Tibial artery (tissue), 4 donors: ENCODE data around the gene TMOD3.
"Not testable (repeated sequence)": the region's sequence is repeated elsewhere in the genome, so short reads cannot be mapped to it uniquely, and the experiment has no call there.

ENCODE experiments used
- DNase-seq, 2 donors: peaks; one replicate each; pipeline ENCODE4 v3.0.0-alpha.2; 2019
- H3K27ac ChIP-seq, 2 donors: fragments of 200-600 bp; sonication (generic) in 1 of 2; 1 replicate in 1 of 2; 2 replicates in 1 of 2; pipeline ENCODE4 v1.5.1; 2018 to 2019; ENCODE audit warnings: mild to moderate bottlenecking in 1 of 2
- H3K27me3 ChIP-seq, 2 donors: fragments of 200-600 bp; sonication (generic) in 1 of 2; one replicate each; pipeline versions ENCODE4 v1.5.1 to v1.6.0; 2016 to 2019
- H3K36me3 ChIP-seq, 3 donors: fragments of 200-600 bp; sonication (generic) in 2 of 3; one replicate each; pipeline ENCODE4 v1.5.1; 2016 to 2019; ENCODE audit warnings: mild to moderate bottlenecking in 2 of 3
- H3K4me1 ChIP-seq, 4 donors: fragments of 200-600 bp; sonication (generic) in 2 of 4; 1 replicate in 3 of 4; 2 replicates in 1 of 4; pipeline ENCODE4 v1.5.1; 2016 to 2019
- H3K4me3 ChIP-seq, 2 donors: fragments of 200-600 bp; sonication (generic) in 1 of 2; 1 replicate in 1 of 2; 2 replicates in 1 of 2; pipeline ENCODE4 v1.5.1; 2018 to 2019; ENCODE audit warnings: mild to moderate bottlenecking in 2 of 2
- H3K9me3 ChIP-seq, 3 donors: fragments of 200-600 bp; sonication (generic) in 1 of 3; one replicate each; pipeline ENCODE4 v1.5.1; 2016 to 2019
- intact Hi-C: fragments of 100-400 bp; cut with DNase I; formaldehyde crosslinking; loops from one replicate; pipeline ENCODE4 v1.15.0; 2023; ENCODE audit warnings: low total_unique reads
- TF ChIP-seq, protein P1 (sequence below), 2 experiments: fragments of 200-600 bp in 1 of 2; fragments of 450-650 bp in 1 of 2; IDR thresholded peaks; one replicate each; pipeline ENCODE4 v1.5.1; 2017 to 2019; ENCODE audit warnings: antibody characterized with exemption in 2 of 2, mild to moderate bottlenecking in 1 of 2, moderate library complexity in 1 of 2

Gene TMOD3

GRCh38 chr15:51878446-51879386 is 49.3 kb downstream of the TMOD3 start:
- Histone ChIP-seq H3K27ac (peak overlapping the region; percentile 35 to 48), H3K4me1 (peaks cover 0 to 53% (median 24%) of the 10 kb centered on the region in 4 donors), H3K27me3 (no peaks in the 10 kb centered on the region), H3K9me3 (no peaks in the 10 kb centered on the region), H3K36me3 (no peaks in the 10 kb centered on the region), H3K4me3 (no peak overlapping the region)
- no peak for DNase-seq
- intact Hi-C loops, result no loop called here
- TF ChIP-seq, protein P1, sequence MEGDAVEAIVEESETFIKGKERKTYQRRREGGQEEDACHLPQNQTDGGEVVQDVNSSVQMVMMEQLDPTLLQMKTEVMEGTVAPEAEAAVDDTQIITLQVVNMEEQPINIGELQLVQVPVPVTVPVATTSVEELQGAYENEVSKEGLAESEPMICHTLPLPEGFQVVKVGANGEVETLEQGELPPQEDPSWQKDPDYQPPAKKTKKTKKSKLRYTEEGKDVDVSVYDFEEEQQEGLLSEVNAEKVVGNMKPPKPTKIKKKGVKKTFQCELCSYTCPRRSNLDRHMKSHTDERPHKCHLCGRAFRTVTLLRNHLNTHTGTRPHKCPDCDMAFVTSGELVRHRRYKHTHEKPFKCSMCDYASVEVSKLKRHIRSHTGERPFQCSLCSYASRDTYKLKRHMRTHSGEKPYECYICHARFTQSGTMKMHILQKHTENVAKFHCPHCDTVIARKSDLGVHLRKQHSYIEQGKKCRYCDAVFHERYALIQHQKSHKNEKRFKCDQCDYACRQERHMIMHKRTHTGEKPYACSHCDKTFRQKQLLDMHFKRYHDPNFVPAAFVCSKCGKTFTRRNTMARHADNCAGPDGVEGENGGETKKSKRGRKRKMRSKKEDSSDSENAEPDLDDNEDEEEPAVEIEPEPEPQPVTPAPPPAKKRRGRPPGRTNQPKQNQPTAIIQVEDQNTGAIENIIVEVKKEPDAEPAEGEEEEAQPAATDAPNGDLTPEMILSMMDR (IDR thresholded peaks at IDR 0.05), result no peak

GRCh38 chr15:51879555-51879954 is 50.1 kb downstream of the TMOD3 start:
- intact Hi-C loops, result no loop called here
- Histone ChIP-seq H3K4me1 (peaks cover 0 to 54% (median 27%) of the 10 kb centered on the region in 4 donors), H3K4me3 (no peak overlapping the region), H3K36me3 (no peaks in the 10 kb centered on the region), H3K27ac (peak overlapping the region; percentile 39 to 48), H3K9me3 (no peaks in the 10 kb centered on the region), H3K27me3 (no peaks in the 10 kb centered on the region)
- TF ChIP-seq, protein P1 (IDR thresholded peaks at IDR 0.05), result no peak
- no peak for DNase-seq

DNA sequence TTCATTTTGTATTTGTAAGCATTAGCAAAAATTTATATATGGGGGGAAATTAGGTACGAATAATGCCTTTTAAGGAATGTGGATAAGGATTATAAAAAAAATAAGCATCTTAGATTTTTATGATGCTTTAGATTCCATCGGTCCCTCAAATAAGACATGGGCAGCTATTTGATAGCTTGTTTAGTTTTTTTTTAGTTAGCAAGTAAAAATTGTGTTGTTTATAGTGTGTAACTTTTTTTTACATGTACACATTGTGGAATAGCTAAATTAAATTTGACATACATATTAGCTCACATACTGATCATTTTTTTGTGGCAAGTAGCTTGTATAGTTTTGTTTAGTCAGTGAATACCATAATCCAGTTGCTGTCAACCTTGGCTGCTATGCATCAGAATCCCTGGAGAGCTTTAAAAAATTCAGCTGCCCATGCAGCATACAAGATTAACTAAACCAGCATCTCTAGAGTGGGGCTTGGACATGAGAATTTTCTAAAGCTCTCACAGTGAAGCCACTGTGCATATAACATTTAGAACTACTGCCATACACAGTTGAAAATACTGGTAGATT is 53.9 kb downstream of the TMOD3 start:
- Histone ChIP-seq H3K27ac (no peak overlapping the region), H3K4me3 (no peak overlapping the region), H3K9me3 (no peaks in the 10 kb centered on the region), H3K36me3 (peaks cover 0 to 10% (median 0%) of the 10 kb centered on the region in 3 donors), H3K27me3 (no peaks in the 10 kb centered on the region), H3K4me1 (peaks cover 0 to 47% (median 20%) of the 10 kb centered on the region in 4 donors)
- DNase-seq, result no peak
- TF ChIP-seq, protein P1 (IDR thresholded peaks at IDR 0.05), result no peak
- intact Hi-C loops, result no loop called here

GRCh38 chr15:51884041-51884440 is 54.6 kb downstream of the TMOD3 start:
- no peak overlapping the region for H3K27ac ChIP-seq
- TF ChIP-seq, protein P1 (IDR thresholded peaks at IDR 0.05), result no peak
- intact Hi-C loops, result no loop called here

DNA sequence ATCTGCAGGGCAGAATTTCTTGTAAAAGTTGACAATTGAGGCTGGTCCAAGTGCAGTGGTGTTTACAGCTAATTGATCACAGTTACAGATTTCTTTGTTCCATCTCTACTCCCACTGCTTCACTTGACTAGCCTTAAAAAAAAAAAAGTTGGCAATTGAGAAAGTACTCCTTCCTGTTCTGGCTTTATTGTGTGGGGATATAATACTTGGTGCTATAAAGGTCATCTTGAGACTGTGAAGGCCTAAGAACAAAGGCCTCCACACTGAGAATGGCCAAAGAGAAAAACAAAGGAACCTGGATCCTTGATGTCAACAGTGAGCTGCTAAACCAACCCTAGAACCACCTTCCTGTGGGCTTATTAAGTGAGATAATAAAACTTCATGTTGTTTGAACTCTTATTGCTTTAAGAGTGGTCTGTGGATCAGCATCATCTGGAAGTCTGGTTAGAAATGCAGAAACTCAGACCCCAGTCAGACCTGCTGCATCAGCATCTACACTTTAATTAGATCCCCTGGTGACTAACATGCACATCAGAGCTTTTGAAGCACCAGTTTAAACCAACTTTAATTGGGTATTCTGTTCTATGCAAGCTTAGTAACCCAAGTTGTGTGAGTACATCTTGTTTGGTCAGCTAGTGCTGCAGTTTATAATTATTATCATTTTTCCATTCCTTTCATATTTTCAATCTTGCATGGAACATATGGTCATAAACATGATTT is 55.2 kb downstream of the TMOD3 start:
- Histone ChIP-seq H3K36me3 (peaks cover 0 to 10% (median 0%) of the 10 kb centered on the region in 3 donors), H3K4me3 (no peak overlapping the region), H3K4me1 (peaks cover 0 to 34% (median 12%) of the 10 kb centered on the region in 4 donors), H3K27ac (no peak overlapping the region), H3K9me3 (no peaks in the 10 kb centered on the region), H3K27me3 (no peaks in the 10 kb centered on the region)
- TF ChIP-seq, protein P1 (IDR thresholded peaks at IDR 0.05), result no peak
- DNase-seq, result no peak
- intact Hi-C loops, result no loop called here

More at GRCh38 chr15:51884041-51884440, 54.6 kb downstream of the TMOD3 start:
- H3K9me3 ChIP-seq, result no peaks in the 10 kb centered on the region
- no peak for DNase-seq
- no peak overlapping the region for H3K4me3 ChIP-seq
- H3K36me3 ChIP-seq, result peaks cover 0 to 10% (median 0%) of the 10 kb centered on the region in 3 donors
- H3K27me3 ChIP-seq, result no peaks in the 10 kb centered on the region
- peaks cover 0 to 41% (median 15%) of the 10 kb centered on the region in 4 donors for H3K4me1 ChIP-seq

- H3K27ac ChIP-seq, H3K4me3 ChIP-seq, H3K9me3 ChIP-seq, intact Hi-C loops, H3K27me3 ChIP-seq, H3K36me3 ChIP-seq, DNase-seq: not testable (repeated sequence)
- peaks cover 0 to 26% (median 10%) of the 10 kb centered on the region in 4 donors for H3K4me1 ChIP-seq
These were observed 56.3 kb downstream of the TMOD3 start for GRCh38 chr15:51885758-51886157.
